ENCODE data around the gene SCO2. TPM values are rescaled to one million over a fixed set of nuclear protein-coding genes. Genes with fewer than 3 reads are reported as not detected.
A peak's percentile ranks its signal among the peaks of the same experiment; 100 is the strongest.

Gene SCO2
- polyA plus RNA-seq, 10 donors = 1.3 to 5.0 (median 3.2) TPM; not detected in 2

GRCh38 chr22:50532824-50533796 lies 7.7 kb upstream of the SCO2 start:
- DNase-seq = no peak

GRCh38 chr22:50531962-50532674 lies 6.7 kb upstream of the SCO2 start:
- peak in 2 of 3 donors; percentile 72 to 88 for DNase-seq

- peak in 1 of 3 donors; percentile 60 for DNase-seq
Measured at GRCh38 chr22:50531546-50531961, 6.2 kb upstream of the SCO2 start.

- peak in 2 of 3 donors; percentile 72 to 86 for DNase-seq
Measured at GRCh38 chr22:50530877-50531545, 5.6 kb upstream of the SCO2 start.

GRCh38 chr22:50530580-50530876 lies 5.1 kb upstream of the SCO2 start:
- DNase-seq = no peak

GRCh38 chr22:50529897-50530579 lies 4.6 kb upstream of the SCO2 start, which contains the start of gene TYMP:
TSS of gene TYMP (minus strand) at chr22:50530012. CDS start at chr22:50529709, 303 bp downstream.
- peak in 2 of 3 donors; percentile 82 to 92 for DNase-seq

- DNase-seq = peak in 1 of 3 donors; percentile 71
Measured at GRCh38 chr22:50529416-50529896, 4.1 kb upstream of the SCO2 start.

- DNase-seq = peak in 1 of 3 donors; percentile 45
Measured at GRCh38 chr22:50528682-50529415, 3.5 kb upstream of the SCO2 start.

GRCh38 chr22:50527921-50528681 lies 2.7 kb upstream of the SCO2 start:
- peak in 1 of 3 donors; percentile 23 for DNase-seq

GRCh38 chr22:50526834-50527801 lies 1.7 kb upstream of the SCO2 start:
- DNase-seq = peak in 1 of 3 donors; percentile 69

GRCh38 chr22:50526108-50526833 lies 873 bp upstream of the SCO2 start:
- DNase-seq = peak in 2 of 3 donors; percentile 85 to 95

- peak in 1 of 3 donors; percentile 71 for DNase-seq
Measured at GRCh38 chr22:50525858-50526107, 385 bp upstream of the SCO2 start.

- no peak for DNase-seq
Measured at GRCh38 chr22:50524676-50525103, 708 bp downstream of the SCO2 start.

- DNase-seq = peak in 1 of 3 donors; percentile 27
Measured at GRCh38 chr22:50523806-50524675, 1.4 kb downstream of the SCO2 start.

- DNase-seq = peak in 1 of 3 donors; percentile 10
Measured at GRCh38 chr22:50523458-50523805, 2.0 kb downstream of the SCO2 start.

GRCh38 chr22:50522806-50523438 lies 2.5 kb downstream of the SCO2 start:
- peak in 1 of 3 donors; percentile 11 for DNase-seq
